MCF 10A (cell line): ENCODE data around the gene ANKRD40. TPM values are rescaled to one million over a fixed set of nuclear protein-coding genes. Genes with fewer than 3 reads are reported as not detected.
A peak's percentile ranks its signal among the peaks of the same experiment; 100 is the strongest.
"Not testable (repeated sequence)": the region's sequence is repeated elsewhere in the genome, so short reads cannot be mapped to it uniquely, and the experiment has no call there.

Experiments
- BruUV-seq: library from RNA; stranded (reverse); fragments of 400-500 nt; replicated peaks from 2 replicates; lab custom pipeline; 2021; lab: Mats Ljungman, UMichigan
- CTCF ChIA-PET: fragments of 300-600 bp; sonication (Branson Sonifier 250); formaldehyde crosslinking; extraction: SDS; loops from one replicate; lab custom pipeline; 2021; ENCODE audit warnings: antibody characterized with exemption, inconsistent platforms; lab: Yijun Ruan, JAX
- POLR2A ChIA-PET: fragments of 300-600, 350-650 bp; sonication (Branson Sonifier 250); formaldehyde crosslinking; extraction: SDS; loops from one replicate; lab custom pipeline; 2020; ENCODE audit warnings: antibody characterized with exemption, inconsistent platforms; lab: Yijun Ruan, JAX
- DNase-seq: peaks from one replicate; pipeline ENCODE4 v3.0.0-alpha.2; 2018; ENCODE audit not compliant: unreplicated experiment
- H3K27ac Mint-ChIP-seq: one replicate; pipeline ENCODE4 v1.8.0; 2022; ENCODE audit warnings: mild to moderate bottlenecking, low read depth, mixed read lengths; ENCODE audit not compliant: unreplicated experiment
- H3K27me3 Mint-ChIP-seq: one replicate; pipeline ENCODE4 v1.8.0; 2022; ENCODE audit warnings: mixed read lengths; ENCODE audit not compliant: insufficient read depth, unreplicated experiment
- H3K36me3 Mint-ChIP-seq: one replicate; pipeline ENCODE4 v1.8.0; 2022; ENCODE audit warnings: mild to moderate bottlenecking, moderate library complexity, mixed read lengths; ENCODE audit not compliant: insufficient read depth, unreplicated experiment
- H3K4me1 Mint-ChIP-seq: one replicate; pipeline ENCODE4 v1.8.0; 2022; ENCODE audit warnings: mixed read lengths; ENCODE audit not compliant: insufficient read depth, unreplicated experiment
- H3K4me3 Mint-ChIP-seq: one replicate; pipeline ENCODE4 v1.8.0; 2022; ENCODE audit warnings: mild to moderate bottlenecking, moderate library complexity, mixed read lengths; ENCODE audit not compliant: unreplicated experiment
- H3K9me3 Mint-ChIP-seq: one replicate; pipeline ENCODE4 v1.8.0; 2022; ENCODE audit warnings: mixed read lengths; ENCODE audit not compliant: unreplicated experiment
- intact Hi-C: fragments of 100-400 bp; cut with micrococcal nuclease; formaldehyde crosslinking; loops from 2 replicates; pipeline ENCODE4 v1.14.1; 2022
- total RNA-seq: library from RNA; stranded (reverse); gene quantifications from 2 replicates; pipeline ENCODE4 v1.2.3, GENCODE V29; 2022
- TF ChIP-seq, protein P1 (sequence below): fragments of 200-600 bp; IDR thresholded peaks from one replicate; pipeline ENCODE4 v1.8.0; 2022; ENCODE audit warnings: antibody characterized with exemption, mild to moderate bottlenecking; ENCODE audit not compliant: unreplicated experiment

The ANKRD40 gene
- total RNA-seq, 1 experiment from 2014 or later: 42.2 TPM

DNA sequence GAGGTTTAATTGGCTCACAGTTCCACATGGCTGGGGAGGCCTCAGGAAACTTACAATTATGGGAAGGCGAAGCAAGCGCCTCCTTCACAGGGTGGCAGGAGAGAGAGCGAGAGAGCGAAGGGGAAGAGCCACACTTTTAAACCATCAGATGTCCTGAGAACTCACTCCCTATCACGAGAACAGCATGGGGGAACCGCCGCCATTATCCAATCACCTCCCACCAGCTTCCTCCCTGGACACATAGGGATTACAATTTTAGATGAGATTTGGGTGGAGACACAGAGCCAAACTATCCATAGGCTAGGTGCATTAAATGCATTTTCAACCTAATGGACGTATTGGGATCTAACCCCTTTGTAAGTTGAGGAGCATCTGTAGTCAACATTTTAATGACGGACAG is 4.9 kb upstream of the ANKRD40 start:
- Mint-ChIP-seq H3K4me3 (no peak overlapping the region), H3K27ac (no peak overlapping the region), H3K4me1 (peaks cover 15% of the 10 kb centered on the region), H3K9me3 (no peaks in the 10 kb centered on the region), H3K36me3 (peaks cover under 1% of the 10 kb centered on the region), H3K27me3 (no peaks in the 10 kb centered on the region)
- no TSS peak for BruUV-seq
- ChIA-PET CTCF (no interaction called here), POLR2A (no interaction called here)
- intact Hi-C loops: no loop called here
- DNase-seq: no peak
- TF ChIP-seq, protein P1, sequence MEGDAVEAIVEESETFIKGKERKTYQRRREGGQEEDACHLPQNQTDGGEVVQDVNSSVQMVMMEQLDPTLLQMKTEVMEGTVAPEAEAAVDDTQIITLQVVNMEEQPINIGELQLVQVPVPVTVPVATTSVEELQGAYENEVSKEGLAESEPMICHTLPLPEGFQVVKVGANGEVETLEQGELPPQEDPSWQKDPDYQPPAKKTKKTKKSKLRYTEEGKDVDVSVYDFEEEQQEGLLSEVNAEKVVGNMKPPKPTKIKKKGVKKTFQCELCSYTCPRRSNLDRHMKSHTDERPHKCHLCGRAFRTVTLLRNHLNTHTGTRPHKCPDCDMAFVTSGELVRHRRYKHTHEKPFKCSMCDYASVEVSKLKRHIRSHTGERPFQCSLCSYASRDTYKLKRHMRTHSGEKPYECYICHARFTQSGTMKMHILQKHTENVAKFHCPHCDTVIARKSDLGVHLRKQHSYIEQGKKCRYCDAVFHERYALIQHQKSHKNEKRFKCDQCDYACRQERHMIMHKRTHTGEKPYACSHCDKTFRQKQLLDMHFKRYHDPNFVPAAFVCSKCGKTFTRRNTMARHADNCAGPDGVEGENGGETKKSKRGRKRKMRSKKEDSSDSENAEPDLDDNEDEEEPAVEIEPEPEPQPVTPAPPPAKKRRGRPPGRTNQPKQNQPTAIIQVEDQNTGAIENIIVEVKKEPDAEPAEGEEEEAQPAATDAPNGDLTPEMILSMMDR: no peak

DNA sequence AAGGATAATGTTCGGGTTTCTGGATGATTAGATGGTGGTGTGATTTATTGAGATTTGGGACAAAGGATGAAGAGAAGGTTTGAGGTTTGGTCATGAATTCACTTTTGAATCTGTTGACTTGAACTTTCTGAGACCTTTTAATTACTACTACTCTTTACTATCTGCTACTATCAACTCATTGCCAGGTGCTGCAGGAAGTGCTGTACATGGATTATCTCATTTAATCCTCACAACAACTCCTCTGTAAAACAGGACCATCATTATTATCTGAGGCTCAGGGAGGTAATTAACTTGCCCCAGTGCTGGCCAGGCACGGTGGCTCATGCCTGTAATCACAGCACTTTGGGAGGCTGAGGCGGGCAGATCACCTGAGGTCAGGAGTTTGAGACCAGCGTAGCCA is 2.9 kb upstream of the ANKRD40 start:
- intact Hi-C loops: no loop called here
- POLR2A ChIA-PET: interaction anchor here (4.3 kb wide), 1 partner anchor 9 kb away, joined by 67 read pairs; the partner anchor contains the start of gene LUC7L3
- peaks cover 15% of the 10 kb centered on the region for H3K36me3 Mint-ChIP-seq
- peaks cover 15% of the 10 kb centered on the region for H3K4me1 Mint-ChIP-seq
- no peak for DNase-seq
- no peak overlapping the region for H3K27ac Mint-ChIP-seq
- TF ChIP-seq, protein P1: no peak
- CTCF ChIA-PET: no interaction called here
- no TSS peak for BruUV-seq
- H3K9me3 Mint-ChIP-seq: no peaks in the 10 kb centered on the region
- no peak overlapping the region for H3K4me3 Mint-ChIP-seq
- no peaks in the 10 kb centered on the region for H3K27me3 Mint-ChIP-seq

DNA sequence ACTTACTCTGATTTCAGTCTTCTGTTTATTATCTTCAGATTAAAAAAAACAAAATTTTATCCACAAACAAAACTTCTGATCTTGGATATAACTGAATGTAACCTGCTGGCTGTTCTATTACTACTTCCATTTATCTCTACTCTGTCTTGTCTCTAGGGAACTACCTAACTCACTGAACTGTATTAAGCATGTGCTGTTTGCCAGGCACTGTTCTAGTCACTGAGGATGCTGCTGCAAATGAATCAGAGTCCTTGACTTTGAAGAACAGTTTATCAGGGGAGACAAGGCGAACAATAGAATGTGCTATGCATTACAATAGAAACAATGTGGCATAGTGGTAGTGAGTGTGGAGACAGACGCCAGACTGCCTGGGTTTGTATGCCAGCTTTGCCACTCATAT is 2.3 kb upstream of the ANKRD40 start:
- H3K36me3 Mint-ChIP-seq: peaks cover 21% of the 10 kb centered on the region
- peaks cover 15% of the 10 kb centered on the region for H3K4me1 Mint-ChIP-seq
- H3K9me3 Mint-ChIP-seq: no peaks in the 10 kb centered on the region
- H3K4me3 Mint-ChIP-seq: no peak overlapping the region
- BruUV-seq: no TSS peak
- intact Hi-C loops: no loop called here
- TF ChIP-seq, protein P1: no peak
- CTCF ChIA-PET: no interaction called here
- POLR2A ChIA-PET: interaction anchor here (4.3 kb wide), 1 partner anchor 9 kb away, joined by 67 read pairs; the partner anchor contains the start of gene LUC7L3
- H3K27me3 Mint-ChIP-seq: no peaks in the 10 kb centered on the region
- peak overlapping the region; percentile 76 for H3K27ac Mint-ChIP-seq
- no peak for DNase-seq

DNA sequence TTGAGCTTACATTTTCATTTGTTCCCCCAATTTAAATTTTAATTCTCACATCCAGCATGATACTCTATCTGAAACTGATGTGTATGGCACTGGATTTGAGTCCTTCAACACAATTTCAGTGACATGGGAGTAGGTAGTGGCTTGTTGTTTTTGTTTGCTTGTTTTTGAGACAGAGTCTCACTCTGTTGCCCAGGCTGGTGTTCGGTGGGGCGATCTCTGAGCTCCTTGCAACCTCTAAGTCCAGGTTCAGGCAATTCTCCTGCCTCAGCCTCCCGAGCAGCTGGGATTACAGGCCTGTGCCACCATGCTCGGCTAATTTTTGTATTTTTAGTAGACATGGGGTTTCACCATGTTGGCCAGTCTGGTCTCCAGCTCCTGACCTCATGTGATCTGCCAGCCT is 1.3 kb upstream of the ANKRD40 start:
- DNase-seq, H3K27me3 Mint-ChIP-seq, BruUV-seq, H3K9me3 Mint-ChIP-seq: not testable (repeated sequence)
- H3K36me3 Mint-ChIP-seq: peaks cover 30% of the 10 kb centered on the region
- H3K27ac Mint-ChIP-seq: peak overlapping the region; percentile 76
- intact Hi-C loops: loop anchor here (5.0 kb wide), 1 partner anchor 133 kb away; no protein-coding TSS in a partner anchor
- POLR2A ChIA-PET: interaction anchor here (0.7 to 4.3 kb wide), 17 partner anchors 9 to 444 kb away, joined by 3 to 67 read pairs (median 7); partner anchors contain the start of genes ABCC3, ANKRD40CL, LRRC59 and LUC7L3
- H3K4me1 Mint-ChIP-seq: peaks cover 15% of the 10 kb centered on the region
- H3K4me3 Mint-ChIP-seq: peak overlapping the region; percentile 95
- CTCF ChIA-PET: interaction anchor here (0.6 to 1.5 kb wide), 8 partner anchors 14 to 227 kb away, joined by 3 to 9 read pairs (median 4); no protein-coding TSS in a partner anchor
